NCI-H1105 (cell line): Measurements from ENCODE around the gene RBMX.
A peak's percentile ranks its signal among the peaks of the same experiment; 100 is the strongest.
"Not testable (repeated sequence)": the region's sequence is repeated elsewhere in the genome, so short reads cannot be mapped to it uniquely, and the experiment has no call there.

Experiments
- DNase-seq: peaks from one replicate; lab custom pipeline; 2025; lab: John Stamatoyannopoulos, UW

RBMX gene

DNA sequence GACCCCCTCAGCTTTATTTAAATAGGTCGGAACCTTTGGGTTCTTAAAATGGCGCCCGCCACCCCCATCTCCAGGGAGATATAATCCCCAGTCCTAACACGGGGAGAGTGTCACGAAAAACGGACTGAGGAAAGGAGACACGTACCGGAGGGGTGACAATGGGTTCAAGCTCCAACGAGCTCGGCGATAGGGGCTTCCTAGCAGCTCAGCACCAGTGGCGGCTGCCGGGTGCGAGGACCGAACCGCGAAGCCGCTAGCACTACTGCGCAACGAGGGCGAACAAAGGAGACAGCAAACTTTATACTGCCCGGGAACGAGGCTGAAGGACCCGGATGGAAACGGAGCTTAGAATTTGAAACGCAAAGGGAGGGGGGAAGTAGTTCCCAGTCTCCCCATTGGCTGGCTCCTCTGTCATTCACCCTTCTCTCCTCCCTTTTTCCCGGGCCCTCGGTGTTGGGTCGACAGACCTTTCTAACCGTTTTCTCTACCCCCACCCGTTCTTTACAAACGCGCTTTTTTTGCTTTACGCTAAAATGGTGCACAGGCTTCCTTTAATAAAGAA, at the start of gene RBMX:
Gene RBMX (minus strand): TSS at position 274 of the 562 bp plus-strand sequence. CDS start 1,298 bp downstream, outside the sequence.
- peak; percentile 89 for DNase-seq

DNA sequence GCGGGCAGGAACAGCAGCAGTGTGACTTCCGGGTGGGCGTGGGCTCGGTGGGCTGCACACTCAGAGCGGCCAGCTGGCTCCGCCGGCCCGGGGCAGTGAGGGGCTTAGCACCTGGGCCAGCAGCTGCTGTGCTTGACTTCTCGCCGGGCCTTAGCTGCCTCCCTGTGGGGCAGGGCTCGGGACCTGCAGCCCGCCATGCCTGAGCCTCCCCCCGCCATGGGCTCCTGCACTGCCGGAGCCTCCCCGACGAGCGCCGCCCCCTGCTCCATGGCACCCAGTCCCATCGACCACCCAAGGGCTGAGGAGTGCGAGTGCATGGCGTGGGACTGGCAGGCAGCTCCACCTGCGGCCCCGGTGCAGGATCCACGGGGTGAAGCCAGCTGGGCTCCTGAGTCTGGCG, 40.9 kb upstream of the RBMX start:
- DNase-seq: not testable (repeated sequence)

GRCh38 chrX:136920001-136920400, 39.5 kb upstream of the RBMX start:
- DNase-seq: no peak

GRCh38 chrX:136916827-136917226, 36.3 kb upstream of the RBMX start:
- no peak for DNase-seq

DNA sequence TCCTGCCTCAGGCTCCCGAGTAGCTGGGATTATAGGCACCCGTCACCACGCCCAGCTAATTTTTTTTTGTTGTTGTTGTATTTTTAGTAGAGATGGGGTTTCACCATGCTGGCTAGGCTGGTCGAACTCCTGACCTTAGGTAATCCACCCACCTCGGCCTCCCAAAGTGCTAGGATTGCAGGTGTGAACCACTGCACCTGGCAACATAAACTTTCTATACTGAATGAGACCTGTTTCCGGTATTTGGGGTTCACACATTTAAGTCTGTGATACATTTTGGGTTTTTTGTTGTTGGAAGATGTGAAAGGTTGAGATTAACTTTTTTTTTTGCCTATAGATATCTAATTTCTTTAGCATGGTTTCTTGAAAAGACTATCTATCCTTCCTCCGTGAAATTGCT, 31.1 kb upstream of the RBMX start:
- DNase-seq: not testable (repeated sequence)

DNA sequence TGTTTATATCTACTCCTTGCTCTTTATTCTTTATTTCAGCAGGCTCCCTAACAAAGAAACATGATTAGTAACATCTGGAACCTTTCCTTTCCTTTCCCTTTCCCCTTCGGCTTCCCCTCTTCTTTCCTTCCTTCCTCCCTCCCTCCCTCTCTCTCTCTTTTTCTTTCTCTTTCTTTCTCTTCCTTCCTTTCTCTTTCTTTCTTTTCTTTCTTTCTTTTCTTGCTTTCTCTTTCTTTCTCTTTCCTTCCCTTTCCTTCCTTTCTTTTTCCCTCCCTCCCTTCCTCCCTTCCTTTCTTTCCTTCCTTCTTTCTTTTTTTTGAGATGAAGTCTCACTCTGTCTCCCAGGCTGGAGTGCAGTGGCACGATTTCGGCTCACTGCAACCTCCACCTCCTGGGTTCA, 30.7 kb upstream of the RBMX start:
- DNase-seq: no peak

- no peak for DNase-seq
Measured at GRCh38 chrX:136910565-136911035, 30.1 kb upstream of the RBMX start.

DNA sequence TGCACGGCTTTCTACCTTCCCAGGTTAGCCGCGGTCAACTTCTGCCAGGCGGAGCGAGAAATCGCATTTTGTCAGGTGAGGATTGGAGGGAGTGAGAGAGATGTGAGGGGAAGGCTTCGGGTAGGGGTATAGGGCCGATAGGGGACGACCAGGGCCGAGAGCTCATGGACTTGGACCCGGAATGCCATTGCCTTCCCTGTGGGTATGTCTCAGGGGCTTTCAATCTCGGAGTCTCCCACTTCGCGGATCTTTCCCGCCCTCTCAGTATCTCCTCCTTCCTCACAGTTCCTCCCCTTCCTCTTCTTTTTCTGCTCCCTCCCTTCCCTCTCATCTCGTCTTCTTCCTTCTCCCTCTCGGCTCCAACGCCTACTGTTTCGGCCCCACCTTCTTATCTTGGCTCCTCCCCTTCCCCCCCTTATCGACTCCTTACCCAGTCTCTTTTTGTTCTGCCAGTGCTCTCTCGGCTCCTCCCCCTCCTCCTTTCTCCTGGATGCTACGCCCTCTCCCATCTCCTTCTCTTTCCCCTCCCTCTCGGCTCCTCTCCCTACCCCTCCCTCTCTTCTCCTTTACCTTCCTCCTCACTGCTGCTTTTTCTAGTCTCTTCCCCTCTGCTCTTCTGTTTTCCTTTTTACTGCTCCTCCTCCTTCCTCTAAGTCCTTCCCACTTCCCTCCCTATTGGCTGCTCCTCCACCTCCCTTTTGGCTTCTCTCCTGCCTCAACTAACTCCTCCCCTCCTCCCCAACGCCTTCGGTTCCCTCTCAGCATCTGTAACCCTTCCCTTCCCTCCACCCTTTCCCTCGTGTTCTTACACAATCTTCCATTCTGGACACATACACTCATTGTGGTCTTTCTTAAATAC, 29.4 kb upstream of the RBMX start:
- DNase-seq: peak; percentile 92

DNA sequence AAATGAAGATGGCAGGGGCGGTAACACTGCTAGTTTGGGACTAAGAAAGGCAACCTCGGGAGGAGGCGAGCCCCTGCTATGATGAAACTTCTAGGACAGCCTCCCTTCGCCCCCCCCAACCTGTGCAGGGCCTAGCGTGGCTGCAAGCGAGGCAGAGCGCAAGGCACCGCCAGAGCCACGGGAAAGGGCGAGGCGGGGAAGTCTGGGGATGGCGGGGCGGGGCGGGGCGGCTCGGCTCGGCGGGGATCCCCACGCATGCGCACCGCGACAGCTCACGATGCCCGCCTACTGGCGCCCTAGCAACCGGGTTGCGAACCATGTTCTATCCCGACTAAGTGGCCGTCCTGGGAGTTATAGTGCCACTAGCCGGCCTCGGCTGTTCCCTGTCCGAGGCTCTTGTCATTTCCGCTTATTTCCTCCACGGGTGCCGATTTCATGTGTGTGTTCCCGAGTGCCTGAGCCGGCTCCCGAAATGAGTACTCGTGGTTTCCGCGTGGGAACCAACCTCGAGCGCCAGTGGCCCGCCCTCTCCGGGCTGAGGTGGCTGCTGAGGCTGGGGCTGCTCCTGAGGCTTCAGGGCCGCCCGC, 28.7 kb upstream of the RBMX start:
- DNase-seq: peak; percentile 64

DNA sequence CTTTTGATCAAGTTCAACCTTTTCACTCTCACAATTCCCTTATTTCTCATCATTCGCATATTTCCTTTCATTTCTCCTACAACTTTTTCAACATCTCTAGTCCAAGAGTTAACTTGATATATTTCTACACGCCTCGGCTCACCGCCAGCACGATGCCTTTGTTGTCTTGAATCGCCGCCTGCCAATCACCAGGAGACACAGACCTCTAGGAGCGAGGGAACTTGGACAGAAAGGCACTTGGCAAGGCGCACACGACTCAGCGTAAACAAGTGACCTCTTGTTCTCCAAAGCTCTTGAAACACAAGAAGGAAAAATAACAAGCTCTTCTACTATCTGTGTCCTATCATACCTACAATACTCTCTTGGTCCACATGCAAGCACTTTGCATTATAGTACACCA, 27.1 kb upstream of the RBMX start:
- DNase-seq: no peak

GRCh38 chrX:136906921-136907510, 26.5 kb upstream of the RBMX start:
- DNase-seq: no peak

- not testable (repeated sequence) for DNase-seq
Measured at GRCh38 chrX:136904067-136904466, 23.5 kb upstream of the RBMX start.

GRCh38 chrX:136900071-136900470, 19.5 kb upstream of the RBMX start:
- DNase-seq: not testable (repeated sequence)

GRCh38 chrX:136899221-136899620, 18.7 kb upstream of the RBMX start:
- DNase-seq: no peak

DNA sequence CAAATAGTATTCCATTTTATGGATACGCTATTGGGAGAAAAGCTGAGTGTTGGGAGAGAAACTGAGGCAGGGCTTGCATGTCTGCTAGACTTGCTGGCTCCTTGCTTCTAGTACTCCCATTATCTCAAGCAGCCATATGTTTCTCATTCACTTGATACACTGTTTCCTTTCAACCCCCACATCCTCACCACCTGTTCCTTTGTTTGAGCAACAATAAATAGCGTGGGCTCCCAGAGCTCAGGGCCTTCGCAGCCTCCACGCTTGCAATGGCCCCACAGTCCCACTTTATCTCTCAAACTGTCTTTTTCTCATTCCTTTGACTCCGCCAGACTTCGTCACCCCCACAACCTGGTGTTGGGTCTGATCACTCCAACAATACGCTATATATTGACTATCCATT, 18.2 kb upstream of the RBMX start:
- DNase-seq: not testable (repeated sequence)

- DNase-seq: no peak
Measured at GRCh38 chrX:136896121-136896914, 15.8 kb upstream of the RBMX start.

DNA sequence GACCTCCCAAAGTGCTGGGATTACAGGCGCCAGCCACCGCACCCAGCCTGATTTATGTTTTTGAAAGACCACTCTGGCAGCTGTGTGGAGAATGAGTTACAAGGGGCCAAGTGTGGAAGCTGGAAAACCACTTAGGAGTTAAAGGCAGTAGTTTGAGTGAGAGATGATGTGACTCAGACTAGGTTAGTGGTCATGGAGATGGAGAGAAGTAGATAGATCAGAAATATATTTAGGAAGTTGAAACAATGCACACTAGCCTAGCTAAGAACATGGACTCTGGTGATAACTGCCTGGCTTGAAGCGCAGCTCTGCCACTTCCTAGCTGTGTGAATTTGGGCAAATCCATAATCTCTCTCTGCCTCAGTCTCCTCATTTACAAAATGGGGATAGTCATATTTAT, 11.9 kb upstream of the RBMX start:
- no peak for DNase-seq

- DNase-seq: not testable (repeated sequence)
Measured at GRCh38 chrX:136890596-136890995, 10.1 kb upstream of the RBMX start.

- DNase-seq: no peak
Measured at GRCh38 chrX:136889269-136889668, 8.7 kb upstream of the RBMX start.

DNA sequence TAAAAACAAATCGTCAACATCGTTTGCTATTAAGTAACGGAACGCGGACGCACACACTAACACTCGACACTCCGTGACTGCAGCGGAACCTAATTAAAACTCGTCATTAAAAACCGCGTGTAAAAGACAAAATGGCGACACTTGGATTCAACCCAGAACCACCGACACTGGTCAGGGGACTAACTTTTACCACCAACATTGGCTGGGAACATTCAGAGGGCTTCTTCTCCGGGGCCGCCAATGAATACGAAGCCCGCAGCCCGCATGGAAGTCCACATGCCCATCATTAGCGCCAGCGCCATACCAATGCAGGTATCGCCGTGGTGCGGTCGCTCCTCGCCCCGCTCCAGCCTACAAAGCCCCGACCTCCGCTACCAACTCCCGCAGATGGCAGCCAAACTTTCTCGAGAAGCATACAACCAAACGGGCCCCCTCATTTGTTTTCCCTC, 498 bp downstream of the RBMX start:
- no peak for DNase-seq

DNA sequence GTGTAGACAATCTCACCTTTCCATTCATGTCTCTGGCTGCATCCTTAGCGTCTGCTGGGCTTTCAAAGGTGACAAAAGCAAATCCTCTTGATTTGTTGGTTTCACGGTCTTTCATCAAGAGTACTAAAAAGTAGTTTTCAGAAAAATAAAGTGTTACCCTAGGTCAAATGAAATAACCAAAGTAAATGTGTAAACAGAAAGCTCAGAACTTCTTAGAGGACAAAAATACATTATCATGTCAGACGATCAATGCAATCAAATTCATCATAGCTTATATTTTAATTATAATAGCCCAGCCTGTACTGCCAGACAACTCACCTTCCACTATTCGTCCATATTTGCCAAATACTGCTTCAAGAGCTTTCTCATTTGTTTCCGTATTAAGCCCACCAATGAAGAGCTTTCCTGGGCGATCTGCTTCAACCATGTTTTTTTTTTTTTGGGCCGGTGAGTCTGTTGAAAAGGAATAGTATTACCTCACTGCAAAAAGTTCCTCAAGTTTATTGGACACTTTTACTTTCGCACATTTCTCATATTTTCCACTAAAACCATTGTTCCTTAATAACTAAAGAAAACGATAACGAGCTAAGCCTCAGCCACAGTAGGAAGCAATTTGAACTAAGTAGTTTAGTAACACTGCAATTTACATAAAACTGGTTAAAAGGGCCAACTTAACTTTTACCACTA, 1.4 kb downstream of the RBMX start:
- no peak for DNase-seq
